GM12878 (cell line): ENCODE results near the gene LRRC63. TPM values are rescaled to one million over a fixed set of nuclear protein-coding genes. Genes with fewer than 3 reads are reported as not detected.

Experiments
- BCL11A ChIP-seq: IDR thresholded peaks from 2 replicates; pipeline ENCODE4 v1.6.1; 2011; ENCODE audit warnings: low read depth, low read length
- BRCA1 ChIP-seq: IDR thresholded peaks from 2 replicates; pipeline ENCODE4 v1.6.1; 2011; ENCODE audit warnings: low read depth, low read length, improper control_type of control experiment
- CBFB ChIP-seq: IDR thresholded peaks from 2 replicates; pipeline ENCODE4 v1.6.1; 2016; ENCODE audit warnings: antibody characterized with exemption, low read depth
- CEBPB ChIP-seq, 2 experiments: fragments of 150-350 bp in 1 of 2; IDR thresholded peaks; 2 replicates each; pipeline ENCODE4 v1.6.1; 2012 to 2014; ENCODE audit warnings: low read depth in 2 of 2, low read length in 2 of 2, borderline replicate concordance in 1 of 2, inconsistent platforms in 1 of 2
- CHD1 ChIP-seq: IDR thresholded peaks from 2 replicates; pipeline ENCODE4 v1.6.1; 2012; ENCODE audit warnings: low read depth, low read length, improper control_type of control experiment
- EED ChIP-seq: sonication (generic); IDR thresholded peaks from 2 replicates; pipeline ENCODE4 v1.6.1; 2016; ENCODE audit warnings: antibody characterized with exemption, low read depth
- EGR1 ChIP-seq, 2 experiments: IDR thresholded peaks; 1 replicate in 1 of 2; 2 replicates in 1 of 2; pipeline ENCODE4 v1.6.1; 2011 to 2012; ENCODE audit warnings: low read depth in 2 of 2, low read length in 2 of 2, borderline replicate concordance in 1 of 2, mild to moderate bottlenecking in 1 of 2, moderate library complexity in 1 of 2
- EP300 ChIP-seq, 2 experiments: fragments of 150-350 bp in 1 of 2; IDR thresholded peaks; 2 replicates each; pipeline ENCODE4 v1.6.1; 2011 to 2012; ENCODE audit warnings: low read depth in 2 of 2, low read length in 2 of 2, borderline replicate concordance in 1 of 2, improper control_type of control experiment in 1 of 2, inconsistent platforms in 1 of 2; ENCODE audit not compliant: control insufficient read depth in 1 of 2
- FOXM1 ChIP-seq: IDR thresholded peaks from 2 replicates; pipeline ENCODE4 v1.6.1; 2012; ENCODE audit warnings: low read depth, mild to moderate bottlenecking, inconsistent platforms, low read length, moderate library complexity
- IKZF1 ChIP-seq: fragments of 450-650 bp; conservative IDR thresholded peaks from 2 replicates; pipeline ENCODE4 v1.6.1; 2017; ENCODE audit warnings: antibody characterized with exemption, mild to moderate bottlenecking
- IKZF2 ChIP-seq, 2 experiments: fragments of 450-650 bp; IDR thresholded peaks; 2 replicates each; pipeline ENCODE4 v1.6.1; 2017; ENCODE audit warnings: mild to moderate bottlenecking in 2 of 2, moderate library complexity in 2 of 2
- MEF2B ChIP-seq: fragments of 450-650 bp; IDR thresholded peaks from 2 replicates; pipeline ENCODE4 v1.6.1; 2018; ENCODE audit warnings: mild to moderate bottlenecking, moderate library complexity; ENCODE audit not compliant: partially characterized antibody, poor library complexity, severe bottlenecking
- NBN ChIP-seq: fragments of 450-650 bp; IDR thresholded peaks from 2 replicates; pipeline ENCODE4 v1.6.1; 2016
- NR2C2 ChIP-seq: IDR thresholded peaks from 2 replicates; pipeline ENCODE4 v1.6.1; 2011; ENCODE audit warnings: borderline replicate concordance, low read depth; ENCODE audit not compliant: control insufficient read depth, insufficient read length
- POLR2AphosphoS2 ChIP-seq: IDR thresholded peaks from 2 replicates; pipeline ENCODE4 v1.6.1; 2011; ENCODE audit warnings: low read depth, mild to moderate bottlenecking, low read length, improper control_type of control experiment, moderate library complexity
- POLR2AphosphoS5 ChIP-seq: IDR thresholded peaks from 2 replicates; pipeline ENCODE4 v1.6.1; 2011; ENCODE audit warnings: mild to moderate bottlenecking, low read length, inconsistent platforms
- RCOR1 ChIP-seq: conservative IDR thresholded peaks from 2 replicates; pipeline ENCODE4 v1.6.1; 2012; ENCODE audit warnings: low read depth, low read length, improper control_type of control experiment
- SKIL ChIP-seq: fragments of 450-650 bp; IDR thresholded peaks from 2 replicates; pipeline ENCODE4 v1.6.1; 2017; ENCODE audit warnings: mild to moderate bottlenecking, low read depth, inconsistent platforms; ENCODE audit not compliant: poor library complexity, severe bottlenecking
- SMARCA5 ChIP-seq: fragments of 450-650 bp; IDR thresholded peaks from 2 replicates; pipeline ENCODE4 v1.6.1; 2017; ENCODE audit warnings: mild to moderate bottlenecking
- SRF ChIP-seq, 2 experiments: IDR thresholded peaks; 2 replicates each; pipeline ENCODE4 v1.6.1; 2011; ENCODE audit warnings: low read depth in 2 of 2, low read length in 2 of 2, mild to moderate bottlenecking in 1 of 2, moderate library complexity in 1 of 2
- WRNIP1 ChIP-seq: IDR thresholded peaks from 2 replicates; pipeline ENCODE4 v1.6.1; 2011; ENCODE audit warnings: low read depth, low read length, improper control_type of control experiment, borderline replicate concordance
- ZBTB11 ChIP-seq: fragments of 450-650 bp; formaldehyde crosslinking; IDR thresholded peaks from 2 replicates; pipeline ENCODE4 v1.5.0; 2022; ENCODE audit warnings: mild to moderate bottlenecking, missing genetic modification characterization
- ZNF217 ChIP-seq: fragments of 450-650 bp; IDR thresholded peaks from 2 replicates; pipeline ENCODE4 v1.6.1; 2017; ENCODE audit warnings: antibody characterized with exemption, mild to moderate bottlenecking
- polyA plus RNA-seq, 11 experiments: library from polyadenylated mRNA; depleted of rRNA in 4 of 11; unstranded in 6 of 11; stranded (reverse) in 5 of 11; fragments of >200 nt; fragmentation: Nextera tagmentation in 4 of 11; fragmentation: Illumina TruSeq in 1 of 11; extraction: Ambion mirVana in 4 of 11; extraction: Trizol in 1 of 11; gene quantifications; 1 replicate in 1 of 11; 2 replicates in 10 of 11; pipeline versions ENCODE4 v1.2.1 to v1.2.3, GENCODE V29; 2011 to 2016; ENCODE audit warnings: inconsistent platforms in 2 of 11, missing spikeins in 2 of 11, low read depth in 1 of 11
- total RNA-seq, 4 experiments: library from RNA; depleted of rRNA in 3 of 4; stranded (reverse); fragments of >200 nt in 3 of 4; fragmentation: Illumina TruSeq in 1 of 4; extraction: Trizol in 1 of 4; gene quantifications; 2 replicates each; pipeline versions ENCODE4 v1.2.1 to v1.2.3, GENCODE V29; 2013 to 2021
- TF ChIP-seq, protein P1 (sequence below): IDR thresholded peaks from 2 replicates; pipeline ENCODE4 v1.6.1; 2012; ENCODE audit warnings: low read length, inconsistent platforms

Gene LRRC63
- total and polyA plus RNA-seq, 10 of the 15 experiments (the other 5 are each of a cell fraction or from before 2014, with no cell fraction given), result 0.34 to 0.98 (median 0.76) TPM; not detected in 1

DNA sequence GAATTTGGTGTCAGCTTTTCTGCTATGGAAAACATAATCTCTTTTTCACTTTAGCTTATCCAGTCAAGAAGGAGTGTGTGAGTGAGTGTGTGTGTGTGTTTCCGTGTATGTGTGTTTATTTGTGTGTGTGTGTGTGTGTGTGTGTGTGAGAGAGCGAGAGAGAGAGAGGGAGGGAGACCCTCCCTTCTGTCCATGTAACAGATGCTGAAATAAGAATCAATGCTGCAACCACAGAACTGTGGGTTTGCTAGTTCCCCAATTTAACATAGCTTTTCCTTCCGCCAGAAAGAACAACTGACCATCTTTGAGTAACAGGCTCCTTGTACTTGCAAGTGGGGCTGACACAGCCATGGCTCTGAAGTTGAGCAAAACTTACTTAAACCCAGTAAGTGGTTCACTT lies 35.0 kb upstream of the LRRC63 start (continued):
- TF ChIP-seq SMARCA5 (0 out of 2 replicates have a peak, but pooled peaks have one; percentile 51), SRF (IDR thresholded peaks at IDR 0.05; ENCODE audit: low read depth in 2 of 2, low read length in 2 of 2) (peak; percentile 15 to 66; a peak in 2 of 4 replicates), ZNF217 (no peak), RCOR1 (0 out of 2 replicates have a peak, but pooled peaks have one; percentile 81), SKIL (peak; percentile 44), NBN (peak; percentile 93), CEBPB (IDR thresholded peaks at IDR 0.05; ENCODE audit: borderline replicate concordance in 1 of 2, low read depth in 2 of 2, low read length in 2 of 2) (0 out of 4 replicates have a peak, but pooled peaks of 1 of the 2 experiments have one; percentile 61), EED (peak; percentile 73), NR2C2 (no peak), MEF2B (peak; percentile 48), CBFB (peak; percentile 87), WRNIP1 (0 out of 2 replicates have a peak, but pooled peaks have one; percentile 85), POLR2AphosphoS2 (peak; percentile 38; the same call in 1 of the 2 replicates), EGR1 (IDR thresholded peaks at IDR 0.05; ENCODE audit: borderline replicate concordance in 1 of 2, low read depth in 2 of 2, low read length in 2 of 2) (0 out of 3 replicates have a peak, but pooled peaks of 1 of the 2 experiments have one; percentile 40), FOXM1 (peak; percentile 76; the same call in 1 of the 2 replicates), CHD1 (peak; percentile 78; the same call in 1 of the 2 replicates), BCL11A (peak; percentile 28; the same call in 1 of the 2 replicates), EP300 (IDR thresholded peaks at IDR 0.05; ENCODE audit: borderline replicate concordance in 1 of 2, control insufficient read depth in 1 of 2, low read depth in 2 of 2, low read length in 2 of 2) (peak; percentile 48 to 52; a peak in 1 of 4 replicates), IKZF2 (IDR thresholded peaks at IDR 0.05) (peak; percentile 81 to 87), ZBTB11 (CRISPR knock-in tag) (peak; percentile 43; the same call in 1 of the 2 replicates), POLR2AphosphoS5 (peak; percentile 87), BRCA1 (no peak), IKZF1 (peak; percentile 79)
- TF ChIP-seq, protein P1, sequence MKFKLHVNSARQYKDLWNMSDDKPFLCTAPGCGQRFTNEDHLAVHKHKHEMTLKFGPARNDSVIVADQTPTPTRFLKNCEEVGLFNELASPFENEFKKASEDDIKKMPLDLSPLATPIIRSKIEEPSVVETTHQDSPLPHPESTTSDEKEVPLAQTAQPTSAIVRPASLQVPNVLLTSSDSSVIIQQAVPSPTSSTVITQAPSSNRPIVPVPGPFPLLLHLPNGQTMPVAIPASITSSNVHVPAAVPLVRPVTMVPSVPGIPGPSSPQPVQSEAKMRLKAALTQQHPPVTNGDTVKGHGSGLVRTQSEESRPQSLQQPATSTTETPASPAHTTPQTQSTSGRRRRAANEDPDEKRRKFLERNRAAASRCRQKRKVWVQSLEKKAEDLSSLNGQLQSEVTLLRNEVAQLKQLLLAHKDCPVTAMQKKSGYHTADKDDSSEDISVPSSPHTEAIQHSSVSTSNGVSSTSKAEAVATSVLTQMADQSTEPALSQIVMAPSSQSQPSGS, result peak; percentile 70
